GM23338 (cell line): Measurements from ENCODE around the gene LDB1. TPM values are rescaled to one million over a fixed set of nuclear protein-coding genes. Genes with fewer than 3 reads are reported as not detected.

Source experiments
- ATAC-seq: fragments of 200-7000 bp; cut with Tn5 transposase; 3 replicates; pipeline ENCODE4 v1.9.1; 2020
- DNase-seq: peaks from one replicate; pipeline ENCODE4 v3.0.0-alpha.2; 2015; ENCODE audit warnings: low spot score
- H2AFZ ChIP-seq: fragments of 200-600 bp; sonication (generic); 2 replicates; pipeline ENCODE4 v1.8.0; 2016; ENCODE audit warnings: antibody characterized with exemption, mild to moderate bottlenecking, moderate library complexity
- H3F3A ChIP-seq: fragments of 200-600 bp; sonication (generic); replicated peaks from 2 replicates; pipeline ENCODE4 v1.8.0; 2017; ENCODE audit warnings: antibody characterized with exemption, mixed run types, low read depth
- H3K27ac ChIP-seq: fragments of 200-600 bp; sonication (generic); 2 replicates; pipeline ENCODE4 v1.6.1; 2016; ENCODE audit warnings: low read depth
- H3K27me3 ChIP-seq: fragments of 200-600 bp; sonication (generic); 2 replicates; pipeline ENCODE4 v1.8.0; 2016; ENCODE audit warnings: mild to moderate bottlenecking, mixed run types, moderate library complexity; ENCODE audit not compliant: insufficient read depth
- H3K36me3 ChIP-seq: fragments of 200-600 bp; sonication (generic); 2 replicates; pipeline ENCODE4 v1.8.0; 2016; ENCODE audit warnings: mild to moderate bottlenecking; ENCODE audit not compliant: insufficient read depth
- H3K4me1 ChIP-seq: fragments of 200-600 bp; sonication (generic); 2 replicates; pipeline ENCODE4 v1.8.0; 2016; ENCODE audit warnings: mild to moderate bottlenecking, moderate library complexity; ENCODE audit not compliant: insufficient read depth
- H3K4me2 ChIP-seq: fragments of 200-600 bp; sonication (generic); 2 replicates; pipeline ENCODE4 v1.7.1; 2017; ENCODE audit warnings: mixed run types
- H3K4me3 ChIP-seq: fragments of 200-600 bp; sonication (generic); 2 replicates; pipeline ENCODE4 v1.6.1; 2016; ENCODE audit warnings: mixed run types
- H3K79me2 ChIP-seq: fragments of 200-600 bp; sonication (generic); replicated peaks from 2 replicates; pipeline ENCODE4 v1.8.0; 2017; ENCODE audit warnings: mild to moderate bottlenecking; ENCODE audit not compliant: insufficient read depth
- H3K9me2 ChIP-seq: fragments of 200-600 bp; sonication (generic); 2 replicates; pipeline ENCODE4 v1.8.0; 2017; ENCODE audit not compliant: insufficient read depth
- H4K20me1 ChIP-seq: fragments of 200-600 bp; sonication (generic); replicated peaks from 2 replicates; pipeline ENCODE4 v1.8.0; 2017; ENCODE audit warnings: mild to moderate bottlenecking; ENCODE audit not compliant: insufficient read depth
- H3K27ac Mint-ChIP-seq: 2 replicates; pipeline ENCODE4 v1.8.0; 2020; ENCODE audit warnings: inconsistent platforms, mild to moderate bottlenecking, moderate library complexity, mixed read lengths
- H3K27me3 Mint-ChIP-seq: 3 replicates; pipeline ENCODE4 v1.8.0; 2022; ENCODE audit warnings: low read depth, mild to moderate bottlenecking, moderate library complexity, mixed read lengths, inconsistent platforms; ENCODE audit not compliant: insufficient read depth, poor library complexity
- H3K36me3 Mint-ChIP-seq: 3 replicates; pipeline ENCODE4 v1.8.0; 2021; ENCODE audit warnings: low read depth, mild to moderate bottlenecking, inconsistent platforms, moderate library complexity, mixed read lengths
- H3K4me1 Mint-ChIP-seq: 3 replicates; pipeline ENCODE4 v1.8.0; 2020; ENCODE audit warnings: mild to moderate bottlenecking, inconsistent platforms, mixed read lengths
- H3K4me3 Mint-ChIP-seq: 3 replicates; pipeline ENCODE4 v1.8.0; 2021; ENCODE audit warnings: moderate library complexity, mild to moderate bottlenecking, inconsistent platforms, mixed read lengths
- H3K9me3 Mint-ChIP-seq: 3 replicates; pipeline ENCODE4 v1.8.0; 2020; ENCODE audit warnings: moderate library complexity, mild to moderate bottlenecking, inconsistent platforms, mixed read lengths
- CREB1 ChIP-seq: fragments of 250-450 bp; sonication (Bioruptor Pico); IDR thresholded peaks from 2 replicates; pipeline ENCODE4 v1.5.0; 2020; ENCODE audit warnings: low read depth, mild to moderate bottlenecking, moderate library complexity
- CTCF ChIP-seq, 2 experiments: fragments of 200-600 bp in 1 of 2; sonication (generic) in 1 of 2; conservative IDR thresholded peaks; 2 replicates each; pipeline versions ENCODE4 v1.5.1 to v1.6.1; 2016 to 2017; ENCODE audit warnings: antibody characterized with exemption in 2 of 2, low read depth in 2 of 2, mild to moderate bottlenecking in 2 of 2, moderate library complexity in 1 of 2
- ETS1 ChIP-seq: IDR thresholded peaks from 2 replicates; pipeline ENCODE4 v1.6.1; 2016; ENCODE audit warnings: antibody characterized with exemption
- EZH2 ChIP-seq: fragments of 200-600 bp; sonication (generic); IDR thresholded peaks from one replicate; pipeline ENCODE4 v1.8.0; 2017; ENCODE audit warnings: antibody characterized with exemption, mild to moderate bottlenecking, low read depth; ENCODE audit not compliant: unreplicated experiment
- EZH2phosphoT487 ChIP-seq: fragments of 200-600 bp; sonication (generic); IDR thresholded peaks from one replicate; pipeline ENCODE4 v1.8.1; 2018; ENCODE audit warnings: antibody characterized with exemption; ENCODE audit not compliant: unreplicated experiment
- JUNB ChIP-seq: IDR thresholded peaks from one replicate; pipeline ENCODE4 v1.6.1; 2016; ENCODE audit warnings: antibody characterized with exemption; ENCODE audit not compliant: unreplicated experiment
- NANOG ChIP-seq: IDR thresholded peaks from 2 replicates; pipeline ENCODE4 v1.6.1; 2016; ENCODE audit warnings: antibody characterized with exemption, borderline replicate concordance
- POLR2AphosphoS5 ChIP-seq: IDR thresholded peaks from 2 replicates; pipeline ENCODE4 v1.6.1; 2016; ENCODE audit warnings: antibody characterized with exemption, low read depth
- REST ChIP-seq: IDR thresholded peaks from one replicate; pipeline ENCODE4 v1.6.1; 2018; ENCODE audit warnings: antibody characterized with exemption; ENCODE audit not compliant: unreplicated experiment
- STAT1 ChIP-seq: IDR thresholded peaks from one replicate; pipeline ENCODE4 v1.6.1; 2016; ENCODE audit warnings: antibody characterized with exemption; ENCODE audit not compliant: unreplicated experiment
- ZNF114 ChIP-seq: fragments of 250-450 bp; sonication (Bioruptor Pico); IDR thresholded peaks from 2 replicates; pipeline ENCODE4 v1.5.0; 2020; ENCODE audit warnings: mild to moderate bottlenecking, moderate library complexity
- ZNF331 ChIP-seq: fragments of 250-450 bp; sonication (Bioruptor Pico); IDR thresholded peaks from 2 replicates; pipeline ENCODE4 v1.5.0; 2020; ENCODE audit warnings: low read depth, mild to moderate bottlenecking, moderate library complexity
- ZNF462 ChIP-seq: fragments of 250-450 bp; sonication (Bioruptor Pico); IDR thresholded peaks from 2 replicates; pipeline ENCODE4 v1.5.0; 2020; ENCODE audit warnings: mild to moderate bottlenecking, moderate library complexity
- polyA plus RNA-seq: library from polyadenylated mRNA; unstranded; fragments of >200 nt; fragmentation: Nextera tagmentation; extraction: Ambion mirVana; gene quantifications from 2 replicates; pipeline ENCODE4 v1.2.1, GENCODE V29; 2016
- total RNA-seq: library from RNA; depleted of rRNA; stranded (reverse); fragments of >200 nt; shearing (Covaris generic); gene quantifications from 2 replicates; pipeline ENCODE4 v1.2.3, GENCODE V29; 2014

Gene LDB1
- total and polyA plus RNA-seq, 2 experiments from 2014 or later: 16.3 to 69.3 TPM

- no peak for DNase-seq
- H3K4me1 ChIP-seq: peaks cover 15% of the 10 kb centered on the region
- TF ChIP-seq STAT1 (no peak), EZH2phosphoT487 (no peak), ZNF114 (no peak), CTCF (conservative IDR thresholded peaks at IDR 0.05; ENCODE audit: low read depth in 2 of 2) (no peak), REST (no peak), CREB1 (no peak), JUNB (no peak), ZNF462 (CRISPR knock-in tag) (no peak), NANOG (no peak), EZH2 (no peak), ZNF331 (CRISPR knock-in tag) (no peak), ETS1 (no peak), POLR2AphosphoS5 (no peak)
- no peak overlapping the region for H2AFZ ChIP-seq
- H3K4me1 Mint-ChIP-seq: peaks cover 9% of the 10 kb centered on the region
- H3K79me2 ChIP-seq: no peaks in the 10 kb centered on the region
- H3K36me3 ChIP-seq: peaks cover 4% of the 10 kb centered on the region; the same call in 1 of the 2 replicates
- H3K27ac ChIP-seq: no peak overlapping the region
- H3K27me3 ChIP-seq: no peaks in the 10 kb centered on the region
- H3F3A ChIP-seq: peaks cover 5% of the 10 kb centered on the region; the same call in 1 of the 2 replicates
- peaks cover under 1% of the 10 kb centered on the region; the same call in 1 of the 2 replicates for H4K20me1 ChIP-seq
- no peak overlapping the region for H3K27ac Mint-ChIP-seq
- peaks cover 5% of the 10 kb centered on the region for H3K27me3 Mint-ChIP-seq
- no peaks in the 10 kb centered on the region for H3K9me3 Mint-ChIP-seq
- H3K9me2 ChIP-seq: no peaks in the 10 kb centered on the region
- peaks cover 14% of the 10 kb centered on the region; the same call in 2 of the 3 replicates for H3K36me3 Mint-ChIP-seq
- H3K4me2 ChIP-seq: no peak overlapping the region
- ATAC-seq: no peak
- no peak overlapping the region for H3K4me3 Mint-ChIP-seq
- H3K4me3 ChIP-seq: no peak overlapping the region
These were observed 47.7 kb upstream of the LDB1 start for GRCh38 chr10:102167861-102168260.
